K562 (cell line): Measurements from ENCODE around the gene BCAP31. TPM values are rescaled to one million over a fixed set of nuclear protein-coding genes. Genes with fewer than 3 reads are reported as not detected.
A peak's percentile ranks its signal among the peaks of the same experiment; 100 is the strongest.

Source experiments
- ATAC-seq: fragments of 200-7000 bp; cut with Tn5 transposase; 3 replicates; pipeline ENCODE4 v1.9.1; 2020; ENCODE audit warnings: moderate library complexity
- BruUV-seq: library from RNA; stranded (reverse); fragments of 400-500 nt; replicated peaks from 2 replicates; lab custom pipeline; 2021; lab: Mats Ljungman, UMichigan
- CTCF ChIA-PET: fragments of 300-600 bp; formaldehyde crosslinking; extraction: SDS; loops from one replicate; lab custom pipeline; 2021; ENCODE audit warnings: low intra/inter-chr PET ratio; lab: Yijun Ruan, JAX
- POLR2A ChIA-PET: fragments of 300-600, 350-650 bp; sonication (Branson Sonifier 250); formaldehyde crosslinking; extraction: SDS; loops from one replicate; lab custom pipeline; 2021; ENCODE audit warnings: antibody characterized with exemption, inconsistent platforms; lab: Yijun Ruan, JAX
- DNase-seq, 4 experiments: peaks; one replicate each; pipeline versions ENCODE4 v3.0.0 to v3.0.0-alpha.2; 2011 to 2018; ENCODE audit warnings: low spot score in 3 of 4, mixed read lengths in 3 of 4; ENCODE audit errors: extremely low read depth in 1 of 4
- FAIRE-seq: peaks from 2 replicates; lab custom pipeline; 2011; peaks lifted over from hg19 to GRCh38; lab: Jason Lieb, UNC
- H2AFZ ChIP-seq: 2 replicates; pipeline ENCODE4 v1.6.0; 2011; ENCODE audit warnings: low read depth, low read length, control low read depth, inconsistent platforms
- H3K27ac ChIP-seq: fragments of 200-600 bp; 3 replicates; pipeline ENCODE4 v1.8.0; 2011; ENCODE audit warnings: low read depth, mild to moderate bottlenecking, control low read depth, inconsistent platforms, low read length, moderate library complexity, mixed read lengths; ENCODE audit errors: extremely low read depth
- H3K27me3 ChIP-seq, 2 experiments: fragments of 300-600 bp in 1 of 2; 2 replicates in 1 of 2; 3 replicates in 1 of 2; pipeline versions ENCODE4 v1.6.0 to v1.8.0; 2011; ENCODE audit warnings: inconsistent platforms in 2 of 2, low read length in 2 of 2, mild to moderate bottlenecking in 1 of 2, mixed read lengths in 1 of 2, moderate library complexity in 1 of 2; ENCODE audit not compliant: control insufficient read depth in 2 of 2, insufficient read depth in 2 of 2
- H3K36me3 ChIP-seq: fragments of 300-600 bp; 3 replicates; pipeline ENCODE4 v1.8.0; 2011; ENCODE audit warnings: mild to moderate bottlenecking, low read length, inconsistent platforms; ENCODE audit not compliant: control insufficient read depth, insufficient read depth
- H3K4me1 ChIP-seq, 2 experiments: fragments of 200-600 bp in 1 of 2; replicated peaks in 1 of 2; 2 replicates in 1 of 2; 3 replicates in 1 of 2; pipeline versions ENCODE4 v1.5.1 to v1.8.0; 2011; ENCODE audit warnings: inconsistent platforms in 2 of 2, low read length in 2 of 2, mild to moderate bottlenecking in 1 of 2, mixed read lengths in 1 of 2, moderate library complexity in 1 of 2; ENCODE audit not compliant: control insufficient read depth in 2 of 2, insufficient read depth in 2 of 2
- H3K4me2 ChIP-seq: 2 replicates; pipeline ENCODE4 v1.6.1; 2011; ENCODE audit warnings: low read length, control low read depth, inconsistent platforms, mixed read lengths; ENCODE audit not compliant: insufficient read depth
- H3K4me3 ChIP-seq: fragments of 200-600 bp; sonication (generic), shearing (Covaris generic); 2 replicates; pipeline ENCODE4 v1.5.1; 2016; ENCODE audit warnings: control low read depth, inconsistent platforms
- H3K79me2 ChIP-seq: fragments of 200-600 bp; 3 replicates; pipeline ENCODE4 v1.8.0; 2011; ENCODE audit warnings: low read length, inconsistent platforms; ENCODE audit not compliant: control insufficient read depth, insufficient read depth
- H3K9ac ChIP-seq, 2 experiments: 2 replicates each; pipeline versions ENCODE4 v1.6.0 to v1.6.1; 2011; ENCODE audit warnings: low read depth in 2 of 2, low read length in 2 of 2, control low read depth in 1 of 2, inconsistent platforms in 1 of 2, mild to moderate bottlenecking in 1 of 2, mixed read lengths in 1 of 2; ENCODE audit not compliant: insufficient read depth in 1 of 2
- H3K9me1 ChIP-seq: one replicate; pipeline ENCODE4 v1.6.0; 2011; ENCODE audit warnings: inconsistent platforms, mild to moderate bottlenecking, low read length, moderate library complexity; ENCODE audit not compliant: control insufficient read depth, insufficient read depth
- H3K9me3 ChIP-seq: replicated peaks from 2 replicates; pipeline ENCODE4 v1.5.1; 2011; ENCODE audit warnings: low read depth, low read length, inconsistent platforms; ENCODE audit not compliant: control insufficient read depth, insufficient read depth
- H4K20me1 ChIP-seq: replicated peaks from 2 replicates; pipeline ENCODE4 v1.6.1; 2011; ENCODE audit warnings: low read length, inconsistent platforms, mixed read lengths; ENCODE audit not compliant: control insufficient read depth, insufficient read depth
- CTCFL ChIP-seq: IDR thresholded peaks from 2 replicates; pipeline ENCODE4 v1.6.1; 2011; ENCODE audit warnings: borderline replicate concordance, low read depth, mild to moderate bottlenecking, moderate library complexity, low read length; ENCODE audit not compliant: insufficient read depth, poor library complexity, severe bottlenecking
- HDAC1 ChIP-seq, 2 experiments: fragments of 450-650 bp; IDR thresholded peaks; 2 replicates each; pipeline ENCODE4 v1.6.1; 2016 to 2017; ENCODE audit warnings: inconsistent platforms in 1 of 2, mild to moderate bottlenecking in 1 of 2, moderate library complexity in 1 of 2
- HDAC6 ChIP-seq: IDR thresholded peaks from 2 replicates; pipeline ENCODE4 v1.6.1; 2012; ENCODE audit warnings: low read depth, mild to moderate bottlenecking, control low read depth, inconsistent platforms, low read length, moderate library complexity
- MAZ ChIP-seq, 2 experiments: fragments of 450-650 bp in 1 of 2; sonication (generic) in 1 of 2; formaldehyde crosslinking; IDR thresholded peaks in 1 of 2; conservative IDR thresholded peaks in 1 of 2; 2 replicates each; pipeline versions ENCODE4 v1.4.0 to v1.5.0; 2020; ENCODE audit warnings: mild to moderate bottlenecking in 1 of 2, missing genetic modification reagents in 1 of 2
- MCM7 ChIP-seq, 2 experiments: fragments of 450-650 bp; IDR thresholded peaks; 2 replicates each; pipeline ENCODE4 v1.6.1; 2016 to 2018
- RAD21 ChIP-seq, 2 experiments: fragments of 250-450 bp in 1 of 2; fragments of 450-650 bp in 1 of 2; sonication (Bioruptor Pico) in 1 of 2; formaldehyde crosslinking in 1 of 2; IDR thresholded peaks in 1 of 2; conservative IDR thresholded peaks in 1 of 2; 2 replicates each; pipeline versions ENCODE4 v1.4.0 to v1.8.0; 2020 to 2022; ENCODE audit warnings: mild to moderate bottlenecking in 2 of 2, moderate library complexity in 1 of 2
- SMC3 ChIP-seq: conservative IDR thresholded peaks from 2 replicates; pipeline ENCODE4 v1.6.1; 2011; ENCODE audit warnings: low read depth, low read length, improper control_type of control experiment; ENCODE audit not compliant: insufficient read depth
- XRCC5 ChIP-seq: fragments of 200-400 bp; formaldehyde crosslinking; IDR thresholded peaks from 2 replicates; pipeline ENCODE4 v1.6.1; 2017; ENCODE audit warnings: low read depth, mild to moderate bottlenecking, low read length
- ZBTB7A ChIP-seq: IDR thresholded peaks from 2 replicates; pipeline ENCODE4 v1.6.1; 2011; ENCODE audit warnings: low read depth, mild to moderate bottlenecking, low read length, moderate library complexity, borderline replicate concordance; ENCODE audit not compliant: control insufficient read depth
- WGBS: fragments of 100-300 bp; shearing (Covaris generic); methylation state at CpG from one replicate; pipeline ENCODE4 v1.1.6; 2016; ENCODE audit warnings: low coverage, mixed read lengths; ENCODE audit not compliant: insufficient coverage; ENCODE audit errors: missing lambda C conversion rate; 5-methylcytosine and 5-hydroxymethylcytosine counted together
- in situ Hi-C: fragments of 300-500 bp; cut with MboI; formaldehyde crosslinking; loops from 4 replicates; pipeline ENCODE4 v1.15.0; 2018; ENCODE audit warnings: inconsistent platforms, mixed read lengths
- intact Hi-C: fragments of 100-400 bp; cut with micrococcal nuclease; formaldehyde crosslinking; loops from 2 replicates; pipeline ENCODE4 v1.14.2; 2022
- polyA plus RNA-seq, 8 experiments: library from polyadenylated mRNA; depleted of rRNA in 4 of 8; stranded (reverse) in 5 of 8; unstranded in 3 of 8; fragments of >200 nt; fragmentation: Nextera tagmentation in 2 of 8; fragmentation: Illumina TruSeq in 1 of 8; extraction: Ambion mirVana in 2 of 8; extraction: Trizol in 1 of 8; gene quantifications; 2 replicates each; pipeline versions ENCODE4 v1.2.1 to v1.2.3, GENCODE V29; 2011 to 2014; ENCODE audit warnings: inconsistent platforms in 1 of 8, missing spikeins in 1 of 8
- total RNA-seq, 7 experiments: library from RNA; depleted of rRNA in 6 of 7; stranded (reverse); fragments of >200 nt in 6 of 7; fragmentation: Illumina TruSeq in 2 of 7; extraction: Trizol in 2 of 7; gene quantifications; 2 replicates each; pipeline versions ENCODE4 v1.2.1 to v1.2.3, GENCODE V29; 2011 to 2021; ENCODE audit warnings: low replicate concordance in 1 of 7
- TF ChIP-seq, protein P1 (sequence below), 3 experiments: IDR thresholded peaks in 2 of 3; conservative IDR thresholded peaks in 1 of 3; 2 replicates each; pipeline ENCODE4 v1.5.1; 2011 to 2012; ENCODE audit warnings: low read length in 3 of 3, mild to moderate bottlenecking in 3 of 3, control low read depth in 2 of 3, improper control_type of control experiment in 1 of 3, inconsistent platforms in 1 of 3, low read depth in 1 of 3, mixed read lengths in 1 of 3, moderate library complexity in 1 of 3; ENCODE audit not compliant: insufficient read depth in 2 of 3

Gene BCAP31
- total and polyA plus RNA-seq, 9 of the 15 experiments (the other 6 are each of a cell fraction or from before 2014, with no cell fraction given) = 156 to 683 (median 188) TPM

GRCh38 chrX:153669174-153669890 lies 54.9 kb downstream of the BCAP31 start:
- ChIA-PET CTCF (interaction anchor here (1.3 to 2.0 kb wide), 2 partner anchors 59 to 130 kb away, joined by 4 to 14 read pairs; no protein-coding TSS in a partner anchor), POLR2A (no interaction called here)
- Histone ChIP-seq H3K9ac (0 out of 4 replicates have a peak overlapping the region, but pooled peaks of 1 of the 2 experiments have one; percentile 10), H2AFZ (peak overlapping the region; percentile 93; the same call in 1 of the 2 replicates), H3K27me3 (peaks cover 2 to 18% of the 10 kb centered on the region in 2 experiments; a peak in 3 of 5 replicates), H3K4me3 (no peak overlapping the region), H3K9me1 (peaks cover 4% of the 10 kb centered on the region), H3K79me2 (no peaks in the 10 kb centered on the region; the same call in 2 of the 3 replicates), H4K20me1 (no peaks in the 10 kb centered on the region), H3K9me3 (no peaks in the 10 kb centered on the region), H3K36me3 (no peaks in the 10 kb centered on the region), H3K4me2 (no peak overlapping the region), H3K4me1 (peaks cover 9 to 55% of the 10 kb centered on the region in 2 experiments; a peak in 4 of 5 replicates), H3K27ac (no peak overlapping the region; the same call in 2 of the 3 replicates)
- 41% methylated on average over 6 of the region's 17 CpGs for WGBS
- ATAC-seq (peak; percentile 85), FAIRE-seq (peak; percentile 48), DNase-seq (peak; percentile 65 to 77 (median 68))
- BruUV-seq = no TSS peak
- intact Hi-C loops (loop anchor here (5.0 to 10.0 kb wide), 3 partner anchors 112 to 715 kb away; no protein-coding TSS in a partner anchor), in situ Hi-C loops (loop anchor here (5.0 to 10.0 kb wide), 3 partner anchors 57 to 725 kb away; no protein-coding TSS in a partner anchor)
- TF ChIP-seq ZBTB7A (peak; percentile 84), MAZ (CRISPR knock-in tag; conservative IDR thresholded peaks at IDR 0.05 in 1 of 2, IDR thresholded peaks at IDR 0.05 in 1 of 2) (0 out of 4 replicates have a peak, but pooled peaks of 1 of the 2 experiments have one; percentile 44), XRCC5 (0 out of 2 replicates have a peak, but pooled peaks have one; percentile 31), SMC3 (peak; percentile 39; the same call in 1 of the 2 replicates), CTCFL (peak; percentile 35), MCM7 (IDR thresholded peaks at IDR 0.05) (no peak), HDAC6 (no peak), HDAC1 (IDR thresholded peaks at IDR 0.05) (no peak), RAD21 (CRISPR knock-in tag; conservative IDR thresholded peaks at IDR 0.05 in 1 of 2, IDR thresholded peaks at IDR 0.05 in 1 of 2) (peak in 1 of 2 experiments; percentile 49; a peak in 2 of 4 replicates)
- TF ChIP-seq, protein P1, sequence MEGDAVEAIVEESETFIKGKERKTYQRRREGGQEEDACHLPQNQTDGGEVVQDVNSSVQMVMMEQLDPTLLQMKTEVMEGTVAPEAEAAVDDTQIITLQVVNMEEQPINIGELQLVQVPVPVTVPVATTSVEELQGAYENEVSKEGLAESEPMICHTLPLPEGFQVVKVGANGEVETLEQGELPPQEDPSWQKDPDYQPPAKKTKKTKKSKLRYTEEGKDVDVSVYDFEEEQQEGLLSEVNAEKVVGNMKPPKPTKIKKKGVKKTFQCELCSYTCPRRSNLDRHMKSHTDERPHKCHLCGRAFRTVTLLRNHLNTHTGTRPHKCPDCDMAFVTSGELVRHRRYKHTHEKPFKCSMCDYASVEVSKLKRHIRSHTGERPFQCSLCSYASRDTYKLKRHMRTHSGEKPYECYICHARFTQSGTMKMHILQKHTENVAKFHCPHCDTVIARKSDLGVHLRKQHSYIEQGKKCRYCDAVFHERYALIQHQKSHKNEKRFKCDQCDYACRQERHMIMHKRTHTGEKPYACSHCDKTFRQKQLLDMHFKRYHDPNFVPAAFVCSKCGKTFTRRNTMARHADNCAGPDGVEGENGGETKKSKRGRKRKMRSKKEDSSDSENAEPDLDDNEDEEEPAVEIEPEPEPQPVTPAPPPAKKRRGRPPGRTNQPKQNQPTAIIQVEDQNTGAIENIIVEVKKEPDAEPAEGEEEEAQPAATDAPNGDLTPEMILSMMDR (IDR thresholded peaks at IDR 0.05 in 2 of 3, conservative IDR thresholded peaks at IDR 0.05 in 1 of 3; ENCODE audit: insufficient read depth in 2 of 3, low read depth in 1 of 3, low read length in 3 of 3) = peak; percentile 62 to 92 (median 70)
